OCI-LY7 (cell line): ENCODE measurements around the gene HOXA7. TPM values are rescaled to one million over a fixed set of nuclear protein-coding genes. Genes with fewer than 3 reads are reported as not detected.

Source experiments
- BruUV-seq: library from RNA; stranded (reverse); fragments of 400-500 nt; replicated peaks from 2 replicates; lab custom pipeline; 2021; lab: Mats Ljungman, UMichigan
- CTCF ChIA-PET: fragments of 300-600 bp; sonication (Branson Sonifier 250); formaldehyde crosslinking; loops from one replicate; lab custom pipeline; 2022; ENCODE audit warnings: antibody characterized with exemption; ENCODE audit not compliant: unreplicated experiment; lab: Charles Lee
- POLR2A ChIA-PET: fragments of 300-600 bp; sonication (Branson Sonifier 250); formaldehyde crosslinking; loops from one replicate; lab custom pipeline; 2022; ENCODE audit warnings: antibody characterized with exemption; lab: Charles Lee
- DNase-seq: peaks from one replicate; pipeline ENCODE4 v3.0.0-alpha.2; 2015; ENCODE audit warnings: low spot score
- H2AFZ ChIP-seq: fragments of 200-600 bp; sonication (generic), shearing (Covaris generic); 2 replicates; pipeline ENCODE4 v1.6.1; 2014; ENCODE audit warnings: mild to moderate bottlenecking, antibody characterized with exemption, low read length, moderate library complexity
- H3K27ac ChIP-seq: fragments of 200-600 bp; sonication (generic); 2 replicates; pipeline ENCODE4 v1.5.1; 2014; ENCODE audit warnings: mixed run types, low read depth, mild to moderate bottlenecking, moderate library complexity, low read length, inconsistent platforms; ENCODE audit not compliant: poor library complexity, severe bottlenecking
- H3K36me3 ChIP-seq: fragments of 200-600 bp; sonication (generic); 2 replicates; pipeline ENCODE4 v1.6.1; 2014; ENCODE audit warnings: mild to moderate bottlenecking, antibody characterized with exemption, low read length, moderate library complexity, mixed read lengths; ENCODE audit not compliant: insufficient read depth
- H3K4me1 ChIP-seq: fragments of 200-600 bp; sonication (generic); 2 replicates; pipeline ENCODE4 v1.5.1; 2014; ENCODE audit warnings: mild to moderate bottlenecking, low read length; ENCODE audit not compliant: insufficient read depth, poor library complexity, severe bottlenecking
- H3K4me2 ChIP-seq: fragments of 200-600 bp; sonication (generic); 2 replicates; pipeline ENCODE4 v1.6.1; 2014; ENCODE audit warnings: mild to moderate bottlenecking, low read length
- H3K4me3 ChIP-seq: fragments of 200-600 bp; sonication (generic); 2 replicates; pipeline ENCODE4 v1.5.1; 2014; ENCODE audit warnings: mild to moderate bottlenecking, low read depth, low read length; ENCODE audit not compliant: poor library complexity, severe bottlenecking
- H3K79me2 ChIP-seq: fragments of 200-600 bp; sonication (generic); 2 replicates; pipeline ENCODE4 v1.6.1; 2016; ENCODE audit warnings: low read depth, mild to moderate bottlenecking, low read length, moderate library complexity, mixed read lengths; ENCODE audit not compliant: insufficient read depth
- H3K9me2 ChIP-seq: fragments of 200-600 bp; sonication (generic); 2 replicates; pipeline ENCODE4 v1.6.1; 2016; ENCODE audit warnings: mild to moderate bottlenecking, low read length, mixed read lengths; ENCODE audit not compliant: insufficient read depth
- H3K9me3 ChIP-seq: fragments of 200-600 bp; sonication (generic); 2 replicates; pipeline ENCODE4 v1.6.1; 2014; ENCODE audit warnings: mild to moderate bottlenecking, mixed run types, low read length, mixed read lengths
- H4K20me1 ChIP-seq: fragments of 200-600 bp; sonication (generic); 2 replicates; pipeline ENCODE4 v1.6.1; 2014; ENCODE audit warnings: mild to moderate bottlenecking, antibody characterized with exemption, low read length, moderate library complexity, mixed read lengths; ENCODE audit not compliant: insufficient read depth
- EZH2phosphoT487 ChIP-seq: fragments of 200-600 bp; sonication (generic); IDR thresholded peaks from 2 replicates; pipeline ENCODE4 v1.6.1; 2018; ENCODE audit warnings: low read depth, borderline replicate concordance, mild to moderate bottlenecking, mixed run types, antibody characterized with exemption, low read length, moderate library complexity, mixed read lengths
- intact Hi-C: fragments of 100-400 bp; cut with micrococcal nuclease; formaldehyde crosslinking; loops from one replicate; pipeline ENCODE4 v1.10.0; 2022; ENCODE audit not compliant: unreplicated experiment
- total RNA-seq, 2 experiments: library from RNA; depleted of rRNA in 1 of 2; stranded (reverse); fragments of >200 nt in 1 of 2; shearing (Covaris generic) in 1 of 2; gene quantifications; 2 replicates each; pipeline ENCODE4 v1.2.3, GENCODE V29; 2014 to 2022
- TF ChIP-seq, protein P1 (sequence below): fragments of 200-600 bp; sonication (generic); conservative IDR thresholded peaks from 2 replicates; pipeline ENCODE4 v1.5.1; 2014; ENCODE audit warnings: mild to moderate bottlenecking, antibody characterized with exemption, low read length, moderate library complexity, mixed read lengths

The HOXA7 gene
- total RNA-seq, 2 experiments from 2014 or later, result 1.2 to 6.0 TPM

DNA sequence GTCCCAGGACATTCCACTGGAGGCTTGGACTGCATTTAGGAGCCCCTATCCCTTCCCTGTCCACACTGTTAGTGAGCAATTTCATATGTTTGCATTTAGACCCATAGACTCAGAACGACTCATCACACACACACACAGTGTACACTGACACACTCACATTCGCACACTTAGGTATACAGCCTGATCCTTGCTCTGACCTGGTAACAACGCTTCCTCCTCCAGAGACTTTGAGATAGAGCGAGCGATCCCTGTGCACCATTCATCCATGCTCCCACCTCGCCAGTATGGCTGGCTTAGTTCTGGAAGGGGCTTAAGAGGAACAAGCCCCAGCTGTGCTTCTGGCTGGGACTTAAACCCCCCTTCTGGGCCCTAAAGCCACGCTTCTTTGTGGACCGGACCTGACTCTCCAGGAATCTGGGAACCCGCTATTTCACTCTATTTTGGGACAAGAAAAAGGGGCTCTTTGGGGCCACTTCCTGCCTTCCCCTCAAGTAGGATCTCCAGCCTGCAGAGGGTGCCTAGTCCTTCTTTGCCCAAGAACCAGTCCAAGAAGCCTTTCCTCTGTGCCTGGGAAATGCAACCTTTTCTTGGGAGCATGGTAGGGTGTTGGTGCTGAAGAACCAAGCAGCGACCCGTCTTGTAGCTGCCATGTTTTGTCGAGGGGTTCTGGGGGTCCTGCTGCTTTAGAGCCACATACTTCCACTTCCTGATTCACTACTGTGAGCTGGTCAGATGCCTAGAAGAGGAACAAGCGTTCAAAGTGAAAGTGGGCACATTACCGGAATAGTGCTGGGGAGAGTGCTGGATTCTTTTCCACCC is 44.5 kb upstream of the HOXA7 start:
- DNase-seq, result peak; percentile 38
- H4K20me1 ChIP-seq, result no peaks in the 10 kb centered on the region
- peak overlapping the region; percentile 86 for H3K4me2 ChIP-seq
- no peaks in the 10 kb centered on the region for H3K9me3 ChIP-seq
- H3K4me3 ChIP-seq, result peak overlapping the region; percentile 73
- no peaks in the 10 kb centered on the region for H3K36me3 ChIP-seq
- H3K27ac ChIP-seq, result no peak overlapping the region
- H2AFZ ChIP-seq, result no peak overlapping the region; the same call in 1 of the 2 replicates
- ChIA-PET POLR2A (interaction anchor here (0.6 kb wide), 1 partner anchor 450 kb away, joined by 3 read pairs; no protein-coding TSS in a partner anchor), CTCF (no interaction called here)
- no TSS peak for BruUV-seq
- no peak for TF ChIP-seq EZH2phosphoT487
- TF ChIP-seq, protein P1, sequence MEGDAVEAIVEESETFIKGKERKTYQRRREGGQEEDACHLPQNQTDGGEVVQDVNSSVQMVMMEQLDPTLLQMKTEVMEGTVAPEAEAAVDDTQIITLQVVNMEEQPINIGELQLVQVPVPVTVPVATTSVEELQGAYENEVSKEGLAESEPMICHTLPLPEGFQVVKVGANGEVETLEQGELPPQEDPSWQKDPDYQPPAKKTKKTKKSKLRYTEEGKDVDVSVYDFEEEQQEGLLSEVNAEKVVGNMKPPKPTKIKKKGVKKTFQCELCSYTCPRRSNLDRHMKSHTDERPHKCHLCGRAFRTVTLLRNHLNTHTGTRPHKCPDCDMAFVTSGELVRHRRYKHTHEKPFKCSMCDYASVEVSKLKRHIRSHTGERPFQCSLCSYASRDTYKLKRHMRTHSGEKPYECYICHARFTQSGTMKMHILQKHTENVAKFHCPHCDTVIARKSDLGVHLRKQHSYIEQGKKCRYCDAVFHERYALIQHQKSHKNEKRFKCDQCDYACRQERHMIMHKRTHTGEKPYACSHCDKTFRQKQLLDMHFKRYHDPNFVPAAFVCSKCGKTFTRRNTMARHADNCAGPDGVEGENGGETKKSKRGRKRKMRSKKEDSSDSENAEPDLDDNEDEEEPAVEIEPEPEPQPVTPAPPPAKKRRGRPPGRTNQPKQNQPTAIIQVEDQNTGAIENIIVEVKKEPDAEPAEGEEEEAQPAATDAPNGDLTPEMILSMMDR, result no peak
- H3K4me1 ChIP-seq, result peaks cover 17% of the 10 kb centered on the region
- no peaks in the 10 kb centered on the region for H3K9me2 ChIP-seq
- no peaks in the 10 kb centered on the region for H3K79me2 ChIP-seq
- intact Hi-C loops, result no loop called here

DNA sequence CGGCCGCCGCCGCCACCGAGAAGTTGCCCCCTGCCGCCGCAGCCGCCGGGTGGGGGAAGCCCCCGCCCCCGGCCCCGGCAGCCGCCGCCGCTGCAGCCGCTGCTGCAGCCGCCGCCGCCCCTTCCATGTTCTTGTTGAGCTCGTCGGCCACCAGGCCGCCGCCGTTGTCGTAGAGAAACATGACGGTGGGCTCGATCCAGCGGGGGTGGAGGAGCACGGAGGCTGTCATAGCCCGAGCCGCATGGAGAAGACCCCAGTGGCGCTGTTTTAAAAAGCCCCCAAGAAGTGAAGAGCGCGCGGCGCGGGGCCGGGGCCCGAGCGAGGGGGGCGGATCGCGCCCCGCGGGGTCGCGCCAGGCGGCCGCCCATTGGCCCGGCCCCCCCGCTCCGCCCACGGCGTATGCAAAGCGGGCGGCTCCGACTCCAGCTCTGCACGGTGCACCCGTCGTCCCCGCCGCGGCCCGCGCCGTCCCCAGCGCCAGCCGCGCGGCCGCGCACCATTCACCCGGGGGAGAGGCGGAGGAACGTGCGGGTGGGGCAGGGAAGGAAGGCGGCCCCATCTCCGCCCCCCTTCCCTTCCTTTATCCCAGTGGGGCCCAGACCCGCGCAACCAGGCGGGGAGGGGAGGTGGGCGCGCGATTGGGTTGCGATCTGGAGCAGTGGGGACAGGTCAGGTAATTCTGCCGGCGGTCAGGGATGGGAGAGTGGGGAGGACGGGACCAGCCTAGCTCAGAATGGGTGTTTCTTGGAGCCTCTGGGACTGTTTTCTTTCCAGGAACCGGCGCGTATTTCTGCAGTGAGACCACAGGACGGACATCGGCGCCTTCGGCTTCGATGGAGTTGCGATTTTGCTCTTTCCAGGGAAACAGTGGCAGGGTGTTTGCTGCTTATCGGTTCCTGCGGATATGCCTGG is 43.6 kb upstream of the HOXA7 start, which contains the start of gene HOXA13:
Gene HOXA13, minus strand, starts transcription at position 243 of the 912 bp plus-strand sequence. Its CDS starts 14 bp downstream, at position 229.
- no peaks in the 10 kb centered on the region for H3K79me2 ChIP-seq
- intact Hi-C loops, result loop anchor here (5.0 to 10.0 kb wide), 4 partner anchors 407 to 877 kb away; partner anchors contain the start of gene HIBADH
- ChIA-PET POLR2A (no interaction called here), CTCF (no interaction called here)
- no peaks in the 10 kb centered on the region for H4K20me1 ChIP-seq
- peak within 1 kb of the TSS; percentile 49; the same call in 1 of the 2 replicates for H2AFZ ChIP-seq
- DNase-seq, result peak; percentile 74
- peak within 1 kb of the TSS; percentile 86 for H3K4me2 ChIP-seq
- BruUV-seq, result no TSS peak
- H3K9me2 ChIP-seq, result no peaks in the 10 kb centered on the region
- no peaks in the 10 kb centered on the region for H3K36me3 ChIP-seq
- H3K9me3 ChIP-seq, result no peaks in the 10 kb centered on the region
- TF ChIP-seq, protein P1, result no peak
- TF ChIP-seq EZH2phosphoT487, result no peak
- peaks cover 17% of the 10 kb centered on the region for H3K4me1 ChIP-seq
- no peak within 1 kb of the TSS for H3K27ac ChIP-seq
- H3K4me3 ChIP-seq, result peak within 1 kb of the TSS; percentile 73
